CD8-positive, alpha-beta memory T cell (primary cell): ENCODE data around the gene SDHB. TPM values are rescaled to one million over a fixed set of nuclear protein-coding genes. Genes with fewer than 3 reads are reported as not detected.

Experiments
- CTCF ChIA-PET: fragments of 350-600 bp; sonication (Branson Sonifier 250); formaldehyde crosslinking; loops from one replicate; lab custom pipeline; 2021; ENCODE audit warnings: antibody characterized with exemption; lab: Charles Lee
- POLR2A ChIA-PET: fragments of 350-600 bp; sonication (Branson Sonifier 250); formaldehyde crosslinking; loops from one replicate; lab custom pipeline; 2021; ENCODE audit warnings: antibody characterized with exemption; lab: Charles Lee
- DNase-seq, 5 donors: peaks; one replicate each; pipeline versions ENCODE4 v3.0.0 to v3.0.0-alpha.2; 2020 to 2022; ENCODE audit warnings: mixed read lengths in 1 of 5
- H3K27ac ChIP-seq: one replicate; pipeline ENCODE4 v1.7.0; 2013; ENCODE audit warnings: low read depth, mild to moderate bottlenecking, low read length, moderate library complexity
- H3K27me3 ChIP-seq: 2 replicates; pipeline ENCODE4 v1.7.0; 2013; ENCODE audit warnings: low read length, mild to moderate bottlenecking; ENCODE audit not compliant: insufficient read depth, poor library complexity, severe bottlenecking
- H3K36me3 ChIP-seq: 2 replicates; pipeline ENCODE4 v1.7.0; 2013; ENCODE audit warnings: mild to moderate bottlenecking, low read length, moderate library complexity; ENCODE audit not compliant: insufficient read depth
- H3K4me1 ChIP-seq: 2 replicates; pipeline ENCODE4 v1.7.0; 2013; ENCODE audit warnings: mild to moderate bottlenecking, low read length, moderate library complexity; ENCODE audit not compliant: insufficient read depth
- H3K4me3 ChIP-seq: 2 replicates; pipeline ENCODE4 v1.7.0; 2013; ENCODE audit warnings: mild to moderate bottlenecking, low read length
- H3K9me3 ChIP-seq: 2 replicates; pipeline ENCODE4 v1.7.0; 2013; ENCODE audit warnings: mild to moderate bottlenecking, low read length
- H3K27ac Mint-ChIP-seq, 8 donors: one replicate each; pipeline ENCODE4 v1.8.0; 2020 to 2021; ENCODE audit warnings: mixed read lengths in 8 of 8, mild to moderate bottlenecking in 6 of 8, inconsistent platforms in 3 of 8, moderate library complexity in 3 of 8
- H3K27me3 Mint-ChIP-seq, 2 donors: one replicate each; pipeline ENCODE4 v1.8.0; 2020 to 2021; ENCODE audit warnings: mixed read lengths in 2 of 2, mild to moderate bottlenecking in 1 of 2, moderate library complexity in 1 of 2
- H3K36me3 Mint-ChIP-seq, 3 donors: one replicate each; pipeline ENCODE4 v1.8.0; 2020 to 2021; ENCODE audit warnings: mixed read lengths in 3 of 3, inconsistent platforms in 1 of 3, mild to moderate bottlenecking in 1 of 3
- H3K4me1 Mint-ChIP-seq, 3 donors: one replicate each; pipeline ENCODE4 v1.8.0; 2020 to 2021; ENCODE audit warnings: mixed read lengths in 3 of 3, inconsistent platforms in 1 of 3, mild to moderate bottlenecking in 1 of 3
- H3K4me3 Mint-ChIP-seq, 7 donors: one replicate each; pipeline ENCODE4 v1.8.0; 2020 to 2021; ENCODE audit warnings: mixed read lengths in 7 of 7, mild to moderate bottlenecking in 6 of 7, moderate library complexity in 4 of 7, inconsistent platforms in 2 of 7
- H3K9me3 Mint-ChIP-seq, 5 donors: one replicate each; pipeline ENCODE4 v1.8.0; 2020 to 2022; ENCODE audit warnings: mixed read lengths in 5 of 5, mild to moderate bottlenecking in 3 of 5, moderate library complexity in 2 of 5, inconsistent platforms in 1 of 5
- polyA plus RNA-seq: library from polyadenylated mRNA; unstranded; fragments of 300-500 nt; fragmentation: Illumina TruSeq; gene quantifications from one replicate; pipeline ENCODE4 v1.2.3, GENCODE V29; 2021
- total RNA-seq, 2 experiments: library from RNA; stranded (reverse); gene quantifications; one replicate each; pipeline ENCODE4 v1.2.3, GENCODE V29; 2021

The SDHB gene
- total and polyA plus RNA-seq, 3 experiments from 2014 or later, result 147 to 156 (median 150) TPM

DNA sequence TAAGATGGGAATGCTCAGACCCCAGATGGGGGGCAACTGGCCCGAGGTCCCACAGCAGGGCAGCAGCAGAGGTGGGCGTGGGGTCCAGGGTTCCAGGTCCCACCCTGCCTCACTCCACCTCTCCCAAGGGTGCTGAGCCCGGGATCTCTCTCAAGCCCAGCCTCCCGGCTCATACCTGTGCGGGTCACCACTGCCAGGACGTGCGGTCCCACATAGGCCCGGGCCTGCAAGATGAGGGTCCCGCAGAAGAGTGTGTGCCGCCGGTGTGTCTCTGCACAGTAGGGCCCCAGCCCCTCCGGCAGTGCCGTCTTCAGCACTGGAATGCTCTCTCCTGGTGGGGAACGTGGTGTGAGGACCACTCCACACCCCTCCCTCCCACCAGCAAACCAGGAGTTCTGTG is 57.0 kb downstream of the SDHB start:
- no peak for DNase-seq
- CTCF ChIA-PET, result no interaction called here
- H3K36me3 Mint-ChIP-seq, result peaks cover 5 to 62% (median 6%) of the 10 kb centered on the region in 3 donors
- H3K4me3 ChIP-seq, result no peak overlapping the region
- H3K27me3 Mint-ChIP-seq, result no peaks in the 10 kb centered on the region
- no peaks in the 10 kb centered on the region for H3K27me3 ChIP-seq
- H3K4me1 ChIP-seq, result no peaks in the 10 kb centered on the region
- POLR2A ChIA-PET, result no interaction called here
- H3K9me3 Mint-ChIP-seq, result no peaks in the 10 kb centered on the region
- H3K4me3 Mint-ChIP-seq, result no peak overlapping the region
- H3K36me3 ChIP-seq, result peaks cover 6% of the 10 kb centered on the region
- H3K9me3 ChIP-seq, result no peaks in the 10 kb centered on the region
- H3K27ac Mint-ChIP-seq, result no peak overlapping the region
- H3K27ac ChIP-seq, result no peak overlapping the region
- H3K4me1 Mint-ChIP-seq, result no peaks in the 10 kb centered on the region

DNA sequence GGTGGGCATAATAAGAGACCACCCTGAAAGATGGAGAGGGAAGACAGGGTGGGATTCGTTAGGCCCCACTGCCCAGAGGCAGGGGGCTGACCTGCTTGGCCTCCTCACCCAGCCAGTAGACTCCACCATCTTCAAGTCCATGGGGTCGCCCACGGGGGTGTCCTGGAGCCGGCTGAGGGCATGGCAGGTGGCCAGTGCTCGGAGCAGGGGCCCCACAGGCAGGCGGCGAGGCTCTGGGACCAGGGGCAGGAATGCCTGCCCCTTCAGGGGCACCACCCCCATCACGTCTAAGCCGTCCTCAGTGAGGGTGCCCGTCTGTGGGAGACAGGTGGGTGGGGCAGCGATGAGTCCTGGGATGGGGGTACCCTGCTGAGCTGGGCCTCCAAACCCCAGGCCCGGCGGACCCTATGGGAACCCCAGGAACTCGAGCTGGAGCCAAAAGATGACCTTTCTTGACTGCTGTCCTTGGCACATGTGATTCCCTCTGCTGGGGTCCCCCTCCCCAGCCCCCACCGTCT is 60.3 kb downstream of the SDHB start:
- Histone ChIP-seq H3K27me3 (no peaks in the 10 kb centered on the region), H3K27ac (no peak overlapping the region), H3K4me1 (no peaks in the 10 kb centered on the region), H3K36me3 (peaks cover 3% of the 10 kb centered on the region), H3K9me3 (no peaks in the 10 kb centered on the region), H3K4me3 (no peak overlapping the region)
- DNase-seq, result no peak
- Mint-ChIP-seq H3K36me3 (peaks cover 3 to 67% (median 6%) of the 10 kb centered on the region in 3 donors), H3K4me3 (no peak overlapping the region), H3K4me1 (no peaks in the 10 kb centered on the region), H3K27me3 (no peaks in the 10 kb centered on the region), H3K27ac (no peak overlapping the region), H3K9me3 (no peaks in the 10 kb centered on the region)
- ChIA-PET CTCF (no interaction called here), POLR2A (no interaction called here)

DNA sequence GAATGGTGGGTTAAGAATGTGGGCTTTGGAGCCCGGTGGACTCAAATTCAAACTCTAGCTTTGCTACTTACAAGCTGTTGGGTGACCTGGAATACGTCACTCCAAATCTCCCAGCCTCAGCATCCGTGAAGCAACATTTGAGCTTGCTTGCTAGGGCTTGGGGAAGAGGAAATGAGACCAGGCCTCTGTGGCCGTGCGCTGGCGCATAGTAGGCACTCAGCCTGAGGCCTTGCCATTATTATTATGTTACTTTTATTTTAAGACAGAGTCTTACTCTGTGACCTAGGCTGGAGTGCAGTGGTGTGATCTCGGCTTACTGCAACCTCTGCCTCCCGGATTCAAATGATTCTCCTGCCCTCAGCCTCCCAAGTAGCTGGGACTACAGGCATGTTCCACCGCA is 61.2 kb downstream of the SDHB start:
- no peaks in the 10 kb centered on the region for H3K27me3 ChIP-seq
- H3K27ac ChIP-seq, result no peak overlapping the region
- ChIA-PET CTCF (no interaction called here), POLR2A (no interaction called here)
- Mint-ChIP-seq H3K27me3 (no peaks in the 10 kb centered on the region), H3K4me3 (no peak overlapping the region), H3K9me3 (no peaks in the 10 kb centered on the region), H3K27ac (no peak overlapping the region), H3K4me1 (no peaks in the 10 kb centered on the region), H3K36me3 (peaks cover 0 to 66% (median 3%) of the 10 kb centered on the region in 3 donors)
- H3K4me1 ChIP-seq, result no peaks in the 10 kb centered on the region
- DNase-seq, result no peak
- H3K36me3 ChIP-seq, result no peaks in the 10 kb centered on the region
- no peaks in the 10 kb centered on the region for H3K9me3 ChIP-seq
- no peak overlapping the region for H3K4me3 ChIP-seq

DNA sequence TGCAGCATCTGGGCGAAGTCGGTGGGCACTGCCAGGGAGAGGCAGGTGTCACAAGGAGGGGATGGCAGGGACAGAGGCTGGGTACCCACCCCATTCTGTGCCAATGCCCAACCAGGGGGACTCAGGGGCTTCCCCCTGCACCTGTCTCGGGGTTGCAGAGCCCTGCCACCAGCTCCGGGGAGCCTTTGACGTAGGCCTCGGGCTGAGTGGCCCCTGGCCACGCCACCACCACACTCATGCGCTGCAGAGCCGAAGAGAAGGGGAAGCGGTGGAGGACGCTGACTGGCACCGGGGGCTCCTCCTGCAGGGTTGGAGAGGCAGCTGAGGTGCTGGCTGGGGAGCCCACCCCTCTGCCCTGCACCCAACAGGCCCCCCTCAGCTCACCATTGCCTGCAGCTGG is 61.7 kb downstream of the SDHB start:
- H3K27me3 ChIP-seq, result no peaks in the 10 kb centered on the region
- no peak for DNase-seq
- no peaks in the 10 kb centered on the region for H3K27me3 Mint-ChIP-seq
- ChIA-PET POLR2A (no interaction called here), CTCF (no interaction called here)
- no peaks in the 10 kb centered on the region for H3K36me3 ChIP-seq
- H3K4me1 Mint-ChIP-seq, result no peaks in the 10 kb centered on the region
- no peaks in the 10 kb centered on the region for H3K9me3 ChIP-seq
- no peak overlapping the region for H3K27ac Mint-ChIP-seq
- peaks cover 0 to 68% (median 3%) of the 10 kb centered on the region in 3 donors for H3K36me3 Mint-ChIP-seq
- H3K4me3 Mint-ChIP-seq, result no peak overlapping the region
- no peak overlapping the region for H3K4me3 ChIP-seq
- no peak overlapping the region for H3K27ac ChIP-seq
- H3K4me1 ChIP-seq, result no peaks in the 10 kb centered on the region
- H3K9me3 Mint-ChIP-seq, result no peaks in the 10 kb centered on the region

DNA sequence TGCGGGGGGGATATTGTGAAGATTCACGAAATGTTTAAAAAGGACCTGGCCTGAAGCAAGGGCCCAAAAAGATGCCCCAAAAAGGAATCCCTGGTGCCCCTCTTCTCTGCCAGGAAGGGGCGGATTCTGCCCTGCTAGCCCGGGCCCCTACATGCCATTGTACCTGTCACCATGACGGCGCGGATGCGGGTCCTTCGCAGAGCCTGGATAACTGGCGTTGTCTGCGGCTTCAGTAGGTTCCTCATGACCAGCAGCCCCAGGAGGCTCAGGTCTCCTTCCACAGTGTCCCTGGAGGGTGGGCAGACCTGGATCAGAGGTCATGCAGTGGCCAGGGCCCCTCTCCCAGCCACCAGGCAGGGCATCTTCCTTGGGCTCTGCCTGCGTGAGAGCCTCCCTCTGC is 62.3 kb downstream of the SDHB start:
- no peak for DNase-seq
- Mint-ChIP-seq H3K27ac (no peak overlapping the region), H3K9me3 (no peaks in the 10 kb centered on the region), H3K36me3 (peaks cover 0 to 70% (median 3%) of the 10 kb centered on the region in 3 donors), H3K27me3 (no peaks in the 10 kb centered on the region), H3K4me1 (no peaks in the 10 kb centered on the region), H3K4me3 (no peak overlapping the region)
- no peaks in the 10 kb centered on the region for H3K9me3 ChIP-seq
- H3K4me3 ChIP-seq, result no peak overlapping the region
- POLR2A ChIA-PET, result no interaction called here
- H3K4me1 ChIP-seq, result no peaks in the 10 kb centered on the region
- H3K27me3 ChIP-seq, result no peaks in the 10 kb centered on the region
- H3K36me3 ChIP-seq, result no peaks in the 10 kb centered on the region
- CTCF ChIA-PET, result no interaction called here
- no peak overlapping the region for H3K27ac ChIP-seq

DNA sequence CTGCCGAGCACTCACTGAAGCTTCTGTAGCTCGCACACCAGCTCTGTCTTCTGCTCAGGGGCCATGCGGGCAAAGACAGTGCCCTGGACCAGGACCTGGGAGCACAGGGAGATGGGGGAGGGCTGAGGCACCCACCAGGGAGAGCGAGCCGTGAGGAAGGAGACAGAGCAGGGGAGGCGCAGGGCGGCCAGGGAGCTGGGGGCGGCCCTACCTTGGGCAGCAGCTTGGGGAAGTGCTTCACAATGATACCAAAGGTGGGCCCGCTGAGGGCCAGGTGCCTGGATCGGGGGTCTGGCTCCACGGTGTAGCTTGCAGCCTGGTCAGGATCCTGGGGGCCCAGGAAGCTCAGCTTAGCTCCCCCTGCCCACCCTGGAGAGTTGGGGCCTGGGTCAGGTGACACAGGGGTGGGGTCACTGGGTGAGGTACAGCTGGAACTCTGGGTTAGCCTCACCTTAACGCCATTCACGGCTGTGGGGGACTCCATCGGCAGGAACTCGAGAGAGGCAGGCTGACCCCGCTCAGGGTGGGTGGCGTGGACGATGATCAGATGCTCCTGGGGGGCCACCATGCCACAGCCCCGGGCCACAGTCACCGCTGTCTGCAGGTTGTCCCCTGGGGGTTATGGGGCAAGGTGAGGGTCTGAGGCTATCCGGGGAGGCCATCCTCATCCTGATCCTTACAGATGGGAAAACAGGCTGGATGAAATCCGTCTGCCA is 64.0 kb downstream of the SDHB start:
- Histone ChIP-seq H3K27me3 (no peaks in the 10 kb centered on the region), H3K27ac (no peak overlapping the region), H3K9me3 (no peaks in the 10 kb centered on the region), H3K4me3 (no peak overlapping the region), H3K4me1 (no peaks in the 10 kb centered on the region), H3K36me3 (no peaks in the 10 kb centered on the region)
- H3K36me3 Mint-ChIP-seq, result peaks cover 0 to 62% (median 7%) of the 10 kb centered on the region in 3 donors
- H3K9me3 Mint-ChIP-seq, result no peaks in the 10 kb centered on the region
- H3K27me3 Mint-ChIP-seq, result no peaks in the 10 kb centered on the region
- peak overlapping the region in 1 of 8 donors; percentile 43 for H3K27ac Mint-ChIP-seq
- ChIA-PET CTCF (no interaction called here), POLR2A (no interaction called here)
- no peak for DNase-seq
- H3K4me1 Mint-ChIP-seq, result no peaks in the 10 kb centered on the region
- no peak overlapping the region for H3K4me3 Mint-ChIP-seq

DNA sequence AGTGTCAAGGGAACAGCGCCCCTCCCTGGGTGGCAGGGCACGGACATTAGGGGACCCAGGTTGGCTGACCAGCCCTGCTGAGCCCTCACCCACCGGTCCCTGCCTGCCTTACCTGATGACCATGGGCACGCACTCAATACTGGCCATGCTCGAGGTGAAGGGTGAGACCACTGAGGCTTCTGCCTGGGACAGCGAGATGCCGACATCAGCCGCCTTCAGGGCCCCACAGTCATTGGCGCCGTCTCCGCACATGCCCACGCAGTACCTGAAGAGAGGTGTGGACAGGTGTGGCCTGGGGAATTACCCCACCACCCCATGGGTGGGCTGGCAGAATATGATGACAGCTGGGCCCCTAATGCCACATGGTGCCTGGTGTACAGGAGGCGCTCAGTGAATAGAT is 65.6 kb downstream of the SDHB start:
- POLR2A ChIA-PET, result no interaction called here
- Mint-ChIP-seq H3K27me3 (peaks cover 3 to 9% of the 10 kb centered on the region in 2 donors), H3K9me3 (no peaks in the 10 kb centered on the region), H3K4me3 (no peak overlapping the region), H3K27ac (no peak overlapping the region), H3K36me3 (peaks cover 0 to 59% (median 7%) of the 10 kb centered on the region in 3 donors), H3K4me1 (no peaks in the 10 kb centered on the region)
- H3K4me1 ChIP-seq, result no peaks in the 10 kb centered on the region
- H3K9me3 ChIP-seq, result no peaks in the 10 kb centered on the region
- no peak for DNase-seq
- CTCF ChIA-PET, result no interaction called here
- no peaks in the 10 kb centered on the region for H3K27me3 ChIP-seq
- H3K27ac ChIP-seq, result no peak overlapping the region
- H3K4me3 ChIP-seq, result no peak overlapping the region
- no peaks in the 10 kb centered on the region for H3K36me3 ChIP-seq

DNA sequence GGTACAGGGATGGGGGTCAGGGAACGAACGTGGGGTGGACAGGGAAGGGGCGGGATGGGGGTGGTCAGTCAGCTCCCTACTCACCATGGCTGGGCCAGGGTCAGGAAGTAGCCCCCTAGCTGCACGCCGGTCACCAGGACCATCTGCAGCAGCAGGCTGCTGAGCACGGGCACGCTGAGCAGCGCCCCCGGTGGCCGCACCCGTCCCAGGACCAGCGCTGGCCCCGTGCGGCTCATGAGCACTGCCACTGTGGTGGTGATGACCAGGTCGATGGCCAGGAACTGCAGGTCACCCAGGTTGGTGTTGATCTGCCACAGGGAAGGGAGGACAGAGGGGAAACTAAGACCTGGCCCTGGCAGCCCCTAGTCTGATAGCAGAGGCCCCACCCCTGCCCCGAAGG is 66.9 kb downstream of the SDHB start:
- no peaks in the 10 kb centered on the region for H3K27me3 ChIP-seq
- no peak overlapping the region for H3K27ac ChIP-seq
- H3K4me1 Mint-ChIP-seq, result no peaks in the 10 kb centered on the region
- H3K36me3 Mint-ChIP-seq, result peaks cover 0 to 53% (median 7%) of the 10 kb centered on the region in 3 donors
- ChIA-PET CTCF (interaction anchor here (0.6 to 1.1 kb wide), 2 partner anchors 35 to 50 kb away, joined by 3 to 4 read pairs; no protein-coding TSS in a partner anchor), POLR2A (no interaction called here)
- no peaks in the 10 kb centered on the region for H3K9me3 Mint-ChIP-seq
- DNase-seq, result no peak
- H3K4me3 ChIP-seq, result no peak overlapping the region
- no peaks in the 10 kb centered on the region for H3K4me1 ChIP-seq
- no peak overlapping the region for H3K27ac Mint-ChIP-seq
- peaks cover 9 to 16% of the 10 kb centered on the region in 2 donors for H3K27me3 Mint-ChIP-seq
- no peaks in the 10 kb centered on the region for H3K36me3 ChIP-seq
- H3K9me3 ChIP-seq, result no peaks in the 10 kb centered on the region
- no peak overlapping the region for H3K4me3 Mint-ChIP-seq
